GM18519 (cell line): ENCODE data around the gene TMEM207.

Experiments used
- ATAC-seq: cut with Tn5 transposase; IDR thresholded peaks from one replicate; pipeline ENCODE4 v1.9.1; 2021; ENCODE audit warnings: mild to moderate bottlenecking, moderate library complexity; ENCODE audit not compliant: unreplicated experiment, low FRiP score

TMEM207 gene

GRCh38 chr3:190387578-190388213 lies 62.0 kb downstream of the TMEM207 start, which contains the start of gene CLDN16:
CLDN16 (plus strand) TSS chr3:190388163; CDS start chr3:190388330, 167 bp downstream.
- ATAC-seq = no peak

- ATAC-seq = no peak
Measured at GRCh38 chr3:190385731-190386688, 63.7 kb downstream of the TMEM207 start.

GRCh38 chr3:190384309-190384756 lies 65.4 kb downstream of the TMEM207 start:
- ATAC-seq = peak; percentile 96

GRCh38 chr3:190382082-190382481 lies 67.6 kb downstream of the TMEM207 start:
- ATAC-seq = no peak

- no peak for ATAC-seq
Measured at GRCh38 chr3:190381441-190381840, 68.3 kb downstream of the TMEM207 start.

GRCh38 chr3:190380184-190380583 lies 69.5 kb downstream of the TMEM207 start:
- ATAC-seq = no peak
